CD8-positive, alpha-beta memory T cell (primary cell): ENCODE data around the gene NAA35. TPM values are rescaled to one million over a fixed set of nuclear protein-coding genes. Genes with fewer than 3 reads are reported as not detected.
A peak's percentile ranks its signal among the peaks of the same experiment; 100 is the strongest.

Experiments
- CTCF ChIA-PET: fragments of 350-600 bp; sonication (Branson Sonifier 250); formaldehyde crosslinking; loops from one replicate; lab custom pipeline; 2021; ENCODE audit warnings: antibody characterized with exemption; lab: Charles Lee
- POLR2A ChIA-PET: fragments of 350-600 bp; sonication (Branson Sonifier 250); formaldehyde crosslinking; loops from one replicate; lab custom pipeline; 2021; ENCODE audit warnings: antibody characterized with exemption; lab: Charles Lee
- DNase-seq, 5 donors: peaks; one replicate each; pipeline versions ENCODE4 v3.0.0 to v3.0.0-alpha.2; 2020 to 2022; ENCODE audit warnings: mixed read lengths in 1 of 5
- H3K27ac ChIP-seq: one replicate; pipeline ENCODE4 v1.7.0; 2013; ENCODE audit warnings: low read depth, mild to moderate bottlenecking, low read length, moderate library complexity
- H3K27me3 ChIP-seq: 2 replicates; pipeline ENCODE4 v1.7.0; 2013; ENCODE audit warnings: low read length, mild to moderate bottlenecking; ENCODE audit not compliant: insufficient read depth, poor library complexity, severe bottlenecking
- H3K36me3 ChIP-seq: 2 replicates; pipeline ENCODE4 v1.7.0; 2013; ENCODE audit warnings: mild to moderate bottlenecking, low read length, moderate library complexity; ENCODE audit not compliant: insufficient read depth
- H3K4me1 ChIP-seq: 2 replicates; pipeline ENCODE4 v1.7.0; 2013; ENCODE audit warnings: mild to moderate bottlenecking, low read length, moderate library complexity; ENCODE audit not compliant: insufficient read depth
- H3K4me3 ChIP-seq: 2 replicates; pipeline ENCODE4 v1.7.0; 2013; ENCODE audit warnings: mild to moderate bottlenecking, low read length
- H3K9me3 ChIP-seq: 2 replicates; pipeline ENCODE4 v1.7.0; 2013; ENCODE audit warnings: mild to moderate bottlenecking, low read length
- H3K27ac Mint-ChIP-seq, 8 donors: one replicate each; pipeline ENCODE4 v1.8.0; 2020 to 2021; ENCODE audit warnings: mixed read lengths in 8 of 8, mild to moderate bottlenecking in 6 of 8, inconsistent platforms in 3 of 8, moderate library complexity in 3 of 8
- H3K27me3 Mint-ChIP-seq, 2 donors: one replicate each; pipeline ENCODE4 v1.8.0; 2020 to 2021; ENCODE audit warnings: mixed read lengths in 2 of 2, mild to moderate bottlenecking in 1 of 2, moderate library complexity in 1 of 2
- H3K36me3 Mint-ChIP-seq, 3 donors: one replicate each; pipeline ENCODE4 v1.8.0; 2020 to 2021; ENCODE audit warnings: mixed read lengths in 3 of 3, inconsistent platforms in 1 of 3, mild to moderate bottlenecking in 1 of 3
- H3K4me1 Mint-ChIP-seq, 3 donors: one replicate each; pipeline ENCODE4 v1.8.0; 2020 to 2021; ENCODE audit warnings: mixed read lengths in 3 of 3, inconsistent platforms in 1 of 3, mild to moderate bottlenecking in 1 of 3
- H3K4me3 Mint-ChIP-seq, 7 donors: one replicate each; pipeline ENCODE4 v1.8.0; 2020 to 2021; ENCODE audit warnings: mixed read lengths in 7 of 7, mild to moderate bottlenecking in 6 of 7, moderate library complexity in 4 of 7, inconsistent platforms in 2 of 7
- H3K9me3 Mint-ChIP-seq, 5 donors: one replicate each; pipeline ENCODE4 v1.8.0; 2020 to 2022; ENCODE audit warnings: mixed read lengths in 5 of 5, mild to moderate bottlenecking in 3 of 5, moderate library complexity in 2 of 5, inconsistent platforms in 1 of 5
- polyA plus RNA-seq: library from polyadenylated mRNA; unstranded; fragments of 300-500 nt; fragmentation: Illumina TruSeq; gene quantifications from one replicate; pipeline ENCODE4 v1.2.3, GENCODE V29; 2021
- total RNA-seq, 2 experiments: library from RNA; stranded (reverse); gene quantifications; one replicate each; pipeline ENCODE4 v1.2.3, GENCODE V29; 2021

The NAA35 gene
- total and polyA plus RNA-seq, 3 experiments from 2014 or later = 13.5 to 34.1 (median 32.8) TPM

- no peaks in the 10 kb centered on the region for H3K4me1 ChIP-seq
- peaks cover 21% of the 10 kb centered on the region for H3K36me3 ChIP-seq
- no peak overlapping the region for H3K27ac ChIP-seq
- H3K9me3 ChIP-seq = no peaks in the 10 kb centered on the region
- CTCF ChIA-PET = interaction anchor here (1.2 kb wide), 1 partner anchor 11 kb away, joined by 3 read pairs; no protein-coding TSS in a partner anchor
- Mint-ChIP-seq H3K36me3 (peaks cover 53 to 84% (median 57%) of the 10 kb centered on the region in 3 donors), H3K27ac (no peak overlapping the region), H3K4me3 (no peak overlapping the region), H3K9me3 (peaks cover 0 to 10% (median 3%) of the 10 kb centered on the region in 5 donors), H3K4me1 (peaks cover 3 to 16% (median 10%) of the 10 kb centered on the region in 3 donors), H3K27me3 (no peaks in the 10 kb centered on the region)
- POLR2A ChIA-PET = no interaction called here
- H3K27me3 ChIP-seq = no peaks in the 10 kb centered on the region
- DNase-seq = no peak
- H3K4me3 ChIP-seq = no peak overlapping the region
Measured at GRCh38 chr9:86005253-86005775, 64.4 kb downstream of the NAA35 start.

GRCh38 chr9:86009133-86009532 is 68.2 kb downstream of the NAA35 start:
- ChIA-PET CTCF (no interaction called here), POLR2A (no interaction called here)
- H3K36me3 Mint-ChIP-seq = peaks cover 25 to 73% (median 35%) of the 10 kb centered on the region in 3 donors
- H3K4me3 Mint-ChIP-seq = no peak overlapping the region
- no peaks in the 10 kb centered on the region for H3K27me3 ChIP-seq
- DNase-seq = no peak
- peaks cover 22% of the 10 kb centered on the region for H3K36me3 ChIP-seq
- H3K4me3 ChIP-seq = no peak overlapping the region
- H3K4me1 ChIP-seq = no peaks in the 10 kb centered on the region
- no peaks in the 10 kb centered on the region for H3K27me3 Mint-ChIP-seq
- no peaks in the 10 kb centered on the region for H3K4me1 Mint-ChIP-seq
- peaks cover 0 to 7% (median 0%) of the 10 kb centered on the region in 5 donors for H3K9me3 Mint-ChIP-seq
- H3K27ac ChIP-seq = no peak overlapping the region
- H3K27ac Mint-ChIP-seq = peak overlapping the region in 1 of 8 donors; percentile 30
- H3K9me3 ChIP-seq = no peaks in the 10 kb centered on the region

- H3K27ac ChIP-seq = no peak overlapping the region
- H3K9me3 ChIP-seq = no peaks in the 10 kb centered on the region
- H3K9me3 Mint-ChIP-seq = no peaks in the 10 kb centered on the region
- no peak overlapping the region for H3K4me3 Mint-ChIP-seq
- ChIA-PET CTCF (no interaction called here), POLR2A (no interaction called here)
- H3K4me1 ChIP-seq = peaks cover 5% of the 10 kb centered on the region
- H3K27me3 ChIP-seq = no peaks in the 10 kb centered on the region
- DNase-seq = no peak
- peaks cover 8 to 20% (median 9%) of the 10 kb centered on the region in 3 donors for H3K4me1 Mint-ChIP-seq
- no peaks in the 10 kb centered on the region for H3K27me3 Mint-ChIP-seq
- H3K36me3 ChIP-seq = peaks cover 27% of the 10 kb centered on the region
- H3K27ac Mint-ChIP-seq = peak overlapping the region in 4 of 8 donors; percentile 35 to 66 (median 56)
- H3K4me3 ChIP-seq = no peak overlapping the region
- peaks cover 46 to 83% (median 53%) of the 10 kb centered on the region in 3 donors for H3K36me3 Mint-ChIP-seq
Measured at GRCh38 chr9:86020731-86021130, 79.8 kb downstream of the NAA35 start.

- no peak for DNase-seq
- no peak overlapping the region for H3K4me3 Mint-ChIP-seq
- Histone ChIP-seq H3K4me3 (no peak overlapping the region), H3K27ac (no peak overlapping the region), H3K36me3 (peaks cover 26% of the 10 kb centered on the region), H3K9me3 (no peaks in the 10 kb centered on the region), H3K4me1 (peaks cover 5% of the 10 kb centered on the region), H3K27me3 (no peaks in the 10 kb centered on the region)
- H3K36me3 Mint-ChIP-seq = peaks cover 50 to 85% (median 57%) of the 10 kb centered on the region in 3 donors
- H3K27ac Mint-ChIP-seq = peak overlapping the region in 3 of 8 donors; percentile 4 to 73 (median 6)
- H3K4me1 Mint-ChIP-seq = peaks cover 8 to 20% (median 9%) of the 10 kb centered on the region in 3 donors
- H3K9me3 Mint-ChIP-seq = no peaks in the 10 kb centered on the region
- ChIA-PET POLR2A (no interaction called here), CTCF (no interaction called here)
- no peaks in the 10 kb centered on the region for H3K27me3 Mint-ChIP-seq
Measured at GRCh38 chr9:86021166-86021565, 80.2 kb downstream of the NAA35 start.

GRCh38 chr9:86022687-86023266 is 81.8 kb downstream of the NAA35 start:
- H3K36me3 ChIP-seq = peaks cover 15% of the 10 kb centered on the region
- no peak overlapping the region for H3K4me3 ChIP-seq
- H3K4me3 Mint-ChIP-seq = no peak overlapping the region
- no peaks in the 10 kb centered on the region for H3K27me3 Mint-ChIP-seq
- H3K27me3 ChIP-seq = no peaks in the 10 kb centered on the region
- peaks cover 5% of the 10 kb centered on the region for H3K4me1 ChIP-seq
- peaks cover 8 to 20% (median 9%) of the 10 kb centered on the region in 3 donors for H3K4me1 Mint-ChIP-seq
- H3K9me3 ChIP-seq = no peaks in the 10 kb centered on the region
- CTCF ChIA-PET = interaction anchor here (1.2 kb wide), 1 partner anchor 10 kb away, joined by 3 read pairs; no protein-coding TSS in a partner anchor
- POLR2A ChIA-PET = no interaction called here
- H3K27ac ChIP-seq = no peak overlapping the region
- peaks cover 0 to 4% (median 0%) of the 10 kb centered on the region in 5 donors for H3K9me3 Mint-ChIP-seq
- H3K36me3 Mint-ChIP-seq = peaks cover 56 to 86% (median 58%) of the 10 kb centered on the region in 3 donors
- H3K27ac Mint-ChIP-seq = peak overlapping the region in 6 of 8 donors; percentile 12 to 67 (median 41)
- DNase-seq = peak in 1 of 5 donors; percentile 22

GRCh38 chr9:86027767-86028166 is 86.8 kb downstream of the NAA35 start:
- DNase-seq = no peak
- ChIA-PET POLR2A (no interaction called here), CTCF (no interaction called here)
- no peak overlapping the region for H3K27ac Mint-ChIP-seq
- H3K27me3 Mint-ChIP-seq = no peaks in the 10 kb centered on the region
- Histone ChIP-seq H3K4me1 (no peaks in the 10 kb centered on the region), H3K27ac (no peak overlapping the region), H3K4me3 (no peak overlapping the region), H3K36me3 (peaks cover 4% of the 10 kb centered on the region), H3K27me3 (no peaks in the 10 kb centered on the region), H3K9me3 (no peaks in the 10 kb centered on the region)
- peaks cover 0 to 5% (median 4%) of the 10 kb centered on the region in 5 donors for H3K9me3 Mint-ChIP-seq
- H3K36me3 Mint-ChIP-seq = peaks cover 38 to 53% (median 51%) of the 10 kb centered on the region in 3 donors
- H3K4me1 Mint-ChIP-seq = peaks cover under 1% of the 10 kb centered on the region in 3 donors
- no peak overlapping the region for H3K4me3 Mint-ChIP-seq

GRCh38 chr9:86034863-86035734 is 94.2 kb downstream of the NAA35 start:
- H3K9me3 ChIP-seq = no peaks in the 10 kb centered on the region
- no peaks in the 10 kb centered on the region for H3K4me1 Mint-ChIP-seq
- peaks cover 0 to 16% (median 3%) of the 10 kb centered on the region in 5 donors for H3K9me3 Mint-ChIP-seq
- peaks cover 0 to 6% of the 10 kb centered on the region in 2 donors for H3K27me3 Mint-ChIP-seq
- H3K27ac Mint-ChIP-seq = no peak overlapping the region
- no peaks in the 10 kb centered on the region for H3K4me1 ChIP-seq
- POLR2A ChIA-PET = interaction anchor here (0.6 kb wide), 1 partner anchor 26 kb away, joined by 3 read pairs; no protein-coding TSS in a partner anchor
- no peaks in the 10 kb centered on the region for H3K36me3 ChIP-seq
- CTCF ChIA-PET = no interaction called here
- no peak overlapping the region for H3K4me3 Mint-ChIP-seq
- H3K27ac ChIP-seq = no peak overlapping the region
- H3K36me3 Mint-ChIP-seq = peaks cover 0 to 10% (median 2%) of the 10 kb centered on the region in 3 donors
- no peak for DNase-seq
- H3K27me3 ChIP-seq = no peaks in the 10 kb centered on the region
- H3K4me3 ChIP-seq = no peak overlapping the region
